Measurements from ENCODE around the gene PALD1. TPM values are rescaled to one million over a fixed set of nuclear protein-coding genes. Genes with fewer than 3 reads are reported as not detected.

Gene PALD1
- total and polyA plus RNA-seq, 7 donors = 1.8 to 33.8 (median 13.9) TPM

DNA sequence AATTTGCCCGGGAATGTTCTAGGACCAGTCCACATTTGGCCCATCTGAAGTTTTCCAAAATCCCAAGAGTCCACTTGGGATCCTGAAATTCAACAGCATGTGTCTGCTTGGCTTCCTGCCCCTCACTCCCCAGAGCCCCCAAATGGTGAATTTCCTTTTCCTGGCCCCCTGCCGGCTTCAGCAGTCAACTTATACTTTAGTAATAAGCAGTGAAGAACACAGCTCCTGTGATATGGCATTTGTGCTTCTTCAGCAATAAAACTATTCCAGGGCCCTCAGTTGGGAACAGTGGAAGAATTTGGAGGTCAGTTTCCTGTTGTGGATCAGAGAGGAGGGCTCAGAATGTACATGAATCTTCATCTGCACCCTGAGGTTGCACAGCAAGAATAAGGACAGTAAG, 72.9 kb downstream of the PALD1 start:
- TF ChIP-seq POLR2A (IDR thresholded peaks at IDR 0.05) = no peak
- no peak for TF ChIP-seq CTCF (IDR thresholded peaks at IDR 0.05)
- no peak for TF ChIP-seq EP300 (IDR thresholded peaks at IDR 0.05)
- no peak for TF ChIP-seq POLR2AphosphoS5 (IDR thresholded peaks at IDR 0.05)
- Histone ChIP-seq H3K36me3 (peaks cover 0 to 61% (median 0%) of the 10 kb centered on the region in 4 donors), H3K4me1 (peaks cover 0 to 13% (median 5%) of the 10 kb centered on the region in 4 donors), H3K27ac (peak overlapping the region in 3 of 4 donors; percentile 3 to 36 (median 16)), H3K4me3 (no peak overlapping the region), H3K27me3 (no peaks in the 10 kb centered on the region), H3K9me3 (no peaks in the 10 kb centered on the region)
- WGBS, 2 donors = 58 to 78% methylated on average over 2 of the region's 2 CpGs
- intact Hi-C loops (cut with DNase I) = loop anchor here (5.0 kb wide), 2 partner anchors 141 to 331 kb away; no protein-coding TSS in a partner anchor
- no peak for DNase-seq

DNA sequence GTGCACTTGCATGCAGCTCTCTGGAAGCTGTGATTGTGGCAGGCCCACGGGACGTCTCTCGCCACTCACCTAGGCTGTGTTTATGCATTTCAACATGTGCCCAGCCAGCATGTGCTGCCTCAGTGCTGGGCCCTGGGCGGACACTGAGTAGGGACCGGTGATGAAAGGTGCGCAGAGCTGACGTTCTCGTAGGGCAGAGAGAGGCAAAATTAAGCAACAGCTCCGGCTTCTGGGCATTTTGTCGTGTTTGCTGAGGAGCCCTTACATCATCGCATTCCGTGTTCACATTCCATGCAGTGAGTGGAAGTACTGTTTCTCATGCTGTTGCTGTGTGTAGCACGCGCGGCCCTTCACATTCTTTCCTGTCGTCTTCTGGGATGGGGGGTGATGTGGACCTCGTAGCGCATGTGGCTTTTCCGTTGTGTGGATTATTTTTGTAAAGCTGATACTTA, 73.4 kb downstream of the PALD1 start:
- DNase-seq = peak; percentile 80
- TF ChIP-seq CTCF (IDR thresholded peaks at IDR 0.05) = no peak
- TF ChIP-seq POLR2A (IDR thresholded peaks at IDR 0.05) = no peak
- TF ChIP-seq POLR2AphosphoS5 (IDR thresholded peaks at IDR 0.05) = peak in 3 of 4 donors; percentile 8 to 48 (median 12)
- no peak for TF ChIP-seq EP300 (IDR thresholded peaks at IDR 0.05)
- peaks cover 0 to 63% (median 0%) of the 10 kb centered on the region in 4 donors for H3K36me3 ChIP-seq
- no peak overlapping the region for H3K4me3 ChIP-seq
- H3K4me1 ChIP-seq = peaks cover 0 to 13% (median 5%) of the 10 kb centered on the region in 4 donors
- H3K27ac ChIP-seq = peak overlapping the region in 3 of 4 donors; percentile 3 to 36 (median 16)
- WGBS, 2 donors = 77 to 81% methylated on average over 19 of the region's 19 CpGs
- H3K9me3 ChIP-seq = no peaks in the 10 kb centered on the region
- H3K27me3 ChIP-seq = no peaks in the 10 kb centered on the region
- intact Hi-C loops (cut with DNase I) = loop anchor here (2.0 to 5.0 kb wide), 3 partner anchors 140 to 330 kb away; no protein-coding TSS in a partner anchor

DNA sequence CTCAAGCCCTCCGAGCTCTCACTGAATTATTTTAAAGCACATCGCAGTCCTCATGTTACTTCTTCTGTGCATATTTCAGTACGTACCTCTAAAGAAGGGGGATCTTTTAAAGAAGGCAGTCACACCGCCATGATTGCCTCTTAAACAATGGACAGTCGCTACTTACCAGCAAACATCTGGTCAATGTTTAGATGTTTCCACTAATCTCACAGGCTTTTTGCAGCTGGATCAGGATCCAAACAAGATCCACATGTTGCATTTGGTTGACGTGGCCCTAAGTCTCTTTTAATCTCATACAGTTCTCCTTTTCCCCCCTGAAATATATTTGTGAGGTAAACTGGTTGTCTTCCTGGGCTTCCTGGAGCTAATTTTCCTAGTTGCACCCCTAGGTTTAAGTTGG, 74.0 kb downstream of the PALD1 start:
- DNase-seq = no peak
- WGBS, 2 donors = 78 to 87% methylated on average over 6 of the region's 6 CpGs
- TF ChIP-seq POLR2AphosphoS5 (IDR thresholded peaks at IDR 0.05) (no peak), EP300 (IDR thresholded peaks at IDR 0.05) (no peak), CTCF (IDR thresholded peaks at IDR 0.05) (no peak), POLR2A (IDR thresholded peaks at IDR 0.05) (no peak)
- Histone ChIP-seq H3K36me3 (peaks cover 0 to 57% (median 0%) of the 10 kb centered on the region in 4 donors), H3K27me3 (no peaks in the 10 kb centered on the region), H3K4me1 (peaks cover 0 to 13% (median 5%) of the 10 kb centered on the region in 4 donors), H3K27ac (peak overlapping the region in 2 of 4 donors; percentile 16 to 36), H3K4me3 (no peak overlapping the region), H3K9me3 (no peaks in the 10 kb centered on the region)
- intact Hi-C loops (cut with DNase I) = loop anchor here (2.0 to 5.0 kb wide), 3 partner anchors 140 to 330 kb away; no protein-coding TSS in a partner anchor

GRCh38 chr10:70555371-70555770, 76.8 kb downstream of the PALD1 start:
- Histone ChIP-seq H3K36me3 (peaks cover 0 to 46% (median 0%) of the 10 kb centered on the region in 4 donors), H3K4me1 (peaks cover 0 to 33% (median 12%) of the 10 kb centered on the region in 4 donors), H3K4me3 (no peak overlapping the region), H3K27ac (no peak overlapping the region), H3K27me3 (no peaks in the 10 kb centered on the region), H3K9me3 (no peaks in the 10 kb centered on the region)
- intact Hi-C loops (cut with DNase I) = no loop called here
- DNase-seq = peak; percentile 40
- WGBS, 2 donors = 86 to 88% methylated on average over 11 of the region's 11 CpGs
- no peak for TF ChIP-seq POLR2AphosphoS5 (IDR thresholded peaks at IDR 0.05)
- TF ChIP-seq EP300 (IDR thresholded peaks at IDR 0.05) = no peak
- no peak for TF ChIP-seq POLR2A (IDR thresholded peaks at IDR 0.05)
- no peak for TF ChIP-seq CTCF (IDR thresholded peaks at IDR 0.05)

All from sigmoid colon (tissue), 7 donors.